Measurements from ENCODE around the gene COTL1. TPM values are rescaled to one million over a fixed set of nuclear protein-coding genes. Genes with fewer than 3 reads are reported as not detected.
A peak's percentile ranks its signal among the peaks of the same experiment; 100 is the strongest.

Gene COTL1
- total and polyA plus RNA-seq, 9 of the 15 experiments (the other 6 are each of a cell fraction or from before 2014, with no cell fraction given): 27.7 to 185 (median 72.5) TPM

GRCh38 chr16:84617791-84618580 is at the start of gene COTL1 (continued):
- TF ChIP-seq GTF2A2 (tag; IDR thresholded peaks at IDR 0.05) (no peak), CBFA2T2 (conservative IDR thresholded peaks at IDR 0.05) (no peak), TGIF2 (CRISPR knock-in tag; IDR thresholded peaks at IDR 0.05) (no peak), ZNF655 (CRISPR knock-in tag; IDR thresholded peaks at IDR 0.05) (no peak), DLX4 (CRISPR knock-in tag; IDR thresholded peaks at IDR 0.05) (no peak), HES1 (IDR thresholded peaks at IDR 0.05; ENCODE audit: low read depth) (no peak), CTCF (IDR thresholded peaks at IDR 0.05 in 2 of 3, conservative IDR thresholded peaks at IDR 0.05 in 1 of 3; ENCODE audit: insufficient read depth in 2 of 3, low read depth in 1 of 3, low read length in 3 of 3) (no peak; a peak in 1 of 6 replicates), ADNP (tag; IDR thresholded peaks at IDR 0.05) (no peak), FOXO4 (CRISPR knock-in tag; IDR thresholded peaks at IDR 0.05) (no peak), ZNF512 (tag; IDR thresholded peaks at IDR 0.05) (peak; percentile 73), PBX2 (CRISPR knock-in tag; IDR thresholded peaks at IDR 0.05; ENCODE audit: low read depth) (no peak), PBX2 (tag; conservative IDR thresholded peaks at IDR 0.05; ENCODE audit: low read depth) (no peak), ZNF764 (CRISPR knock-in tag; IDR thresholded peaks at IDR 0.05; ENCODE audit: low read depth) (no peak), ELF2 (CRISPR knock-in tag; IDR thresholded peaks at IDR 0.05) (no peak)

Data from K562 (cell line).